Osteoblast (primary cell): ENCODE data around the gene PPP2R5D. TPM values are rescaled to one million over a fixed set of nuclear protein-coding genes. Genes with fewer than 3 reads are reported as not detected.

Source experiments
- DNase-seq: peaks from one replicate; pipeline ENCODE4 v3.0.0; 2011; ENCODE audit warnings: low spot score, mixed read lengths; ENCODE audit not compliant: insufficient read length; ENCODE audit errors: missing footprints
- H2AFZ ChIP-seq: 2 replicates; pipeline ENCODE4 v1.6.0; 2011; ENCODE audit warnings: mild to moderate bottlenecking, low read length
- H3K27ac ChIP-seq: 2 replicates; pipeline ENCODE4 v1.5.1; 2011; ENCODE audit warnings: mild to moderate bottlenecking, low read depth, low read length, moderate library complexity
- H3K27me3 ChIP-seq: 2 replicates; pipeline ENCODE4 v1.6.0; 2012; ENCODE audit warnings: mild to moderate bottlenecking, control low read depth, inconsistent platforms, low read length, moderate library complexity; ENCODE audit not compliant: insufficient read depth
- H3K36me3 ChIP-seq: 2 replicates; pipeline ENCODE4 v1.5.1; 2011; ENCODE audit warnings: mild to moderate bottlenecking, low read length, control low read depth, moderate library complexity; ENCODE audit not compliant: insufficient read depth
- H3K4me1 ChIP-seq: 2 replicates; pipeline ENCODE4 v1.5.1; 2011; ENCODE audit warnings: mild to moderate bottlenecking, low read length, control low read depth, moderate library complexity; ENCODE audit not compliant: insufficient read depth
- H3K4me2 ChIP-seq: 2 replicates; pipeline ENCODE4 v1.6.0; 2011; ENCODE audit warnings: mild to moderate bottlenecking, low read length; ENCODE audit not compliant: insufficient read depth
- H3K4me3 ChIP-seq: fragments of 200-600 bp; sonication (generic); 3 replicates; pipeline ENCODE4 v1.5.1; 2012; ENCODE audit warnings: mild to moderate bottlenecking, low read length, inconsistent platforms; ENCODE audit not compliant: insufficient read depth
- H3K79me2 ChIP-seq: 2 replicates; pipeline ENCODE4 v1.6.0; 2012; ENCODE audit warnings: mild to moderate bottlenecking, low read length, control low read depth, inconsistent platforms; ENCODE audit not compliant: insufficient read depth
- H3K9me3 ChIP-seq: 2 replicates; pipeline ENCODE4 v1.5.1; 2011; ENCODE audit warnings: low read depth, low read length, control low read depth
- H4K20me1 ChIP-seq: 2 replicates; pipeline ENCODE4 v1.6.0; 2012; ENCODE audit warnings: mild to moderate bottlenecking, low read length, control low read depth; ENCODE audit not compliant: insufficient read depth
- CTCF ChIP-seq: IDR thresholded peaks from 2 replicates; pipeline ENCODE4 v1.5.1; 2011; ENCODE audit warnings: mild to moderate bottlenecking, low read depth, low read length, moderate library complexity; ENCODE audit errors: extremely low read depth
- total RNA-seq: library from RNA; depleted of rRNA; stranded (reverse); fragments of >200 nt; gene quantifications from 2 replicates; pipeline ENCODE4 v1.2.3, GENCODE V29; 2012

PPP2R5D gene
- total RNA-seq, 1 donor: 30.8 TPM

DNA sequence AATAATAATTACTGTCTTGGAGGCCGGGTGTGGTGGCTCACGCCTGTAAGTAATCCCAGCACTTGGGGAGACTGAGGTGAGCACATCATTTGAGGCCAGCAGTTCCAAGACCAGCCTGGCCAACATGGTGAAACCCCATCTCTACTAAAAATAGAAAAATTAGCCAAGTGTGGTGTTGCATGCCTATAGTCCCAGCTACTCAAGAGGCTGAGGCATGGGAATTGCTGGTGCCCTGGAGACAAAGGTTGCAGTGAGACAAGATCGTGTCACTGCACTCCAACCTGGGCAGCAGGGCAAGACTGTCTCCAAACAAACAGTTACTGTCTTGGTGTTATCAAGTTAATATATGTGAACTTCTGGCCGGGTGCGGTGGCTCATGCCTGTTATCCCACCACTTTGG, 42.0 kb downstream of the PPP2R5D start:
- Histone ChIP-seq H3K27me3 (no peaks in the 10 kb centered on the region), H3K79me2 (peaks cover 36% of the 10 kb centered on the region), H3K4me1 (peaks cover 7% of the 10 kb centered on the region), H4K20me1 (peaks cover 20% of the 10 kb centered on the region), H3K9me3 (no peaks in the 10 kb centered on the region), H3K36me3 (peaks cover 58% of the 10 kb centered on the region), H3K4me2 (no peak overlapping the region), H3K4me3 (no peak overlapping the region), H2AFZ (no peak overlapping the region), H3K27ac (no peak overlapping the region)
- TF ChIP-seq CTCF: no peak
- no peak for DNase-seq

DNA sequence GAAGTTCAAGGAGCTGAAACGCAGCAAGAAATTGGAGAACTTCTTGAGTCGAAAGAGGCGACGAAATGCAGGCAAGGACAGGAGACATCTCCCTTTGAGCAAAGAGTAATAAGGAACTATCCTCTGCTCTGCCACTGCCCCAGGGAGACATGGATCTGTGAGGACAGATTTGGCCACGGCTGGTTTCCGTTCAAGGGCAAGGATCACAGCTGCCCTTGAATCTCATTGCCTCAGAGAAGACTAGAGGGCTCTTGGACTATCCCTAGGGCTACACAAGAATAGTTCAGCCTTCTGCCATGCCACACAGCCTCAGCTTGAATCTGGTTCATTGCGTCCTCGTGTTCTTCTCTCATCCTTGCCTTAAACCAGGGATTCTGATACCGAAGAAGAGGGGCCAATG, 44.8 kb downstream of the PPP2R5D start:
- H3K9me3 ChIP-seq: no peaks in the 10 kb centered on the region
- no peak for DNase-seq
- H3K4me2 ChIP-seq: no peak overlapping the region
- no peak overlapping the region for H3K4me3 ChIP-seq
- H3K36me3 ChIP-seq: peaks cover 73% of the 10 kb centered on the region
- H3K4me1 ChIP-seq: no peaks in the 10 kb centered on the region
- no peak overlapping the region for H3K27ac ChIP-seq
- H3K27me3 ChIP-seq: no peaks in the 10 kb centered on the region
- peaks cover 9% of the 10 kb centered on the region for H4K20me1 ChIP-seq
- H2AFZ ChIP-seq: no peak overlapping the region
- no peak for TF ChIP-seq CTCF
- H3K79me2 ChIP-seq: peaks cover 14% of the 10 kb centered on the region

GRCh38 chr6:43032326-43032725, 48.0 kb downstream of the PPP2R5D start:
- Histone ChIP-seq H3K27me3 (no peaks in the 10 kb centered on the region), H3K4me3 (no peak overlapping the region), H3K79me2 (peaks cover under 1% of the 10 kb centered on the region), H3K4me1 (no peaks in the 10 kb centered on the region), H3K9me3 (no peaks in the 10 kb centered on the region), H4K20me1 (peaks cover 2% of the 10 kb centered on the region), H3K4me2 (no peak overlapping the region), H3K36me3 (peaks cover 68% of the 10 kb centered on the region), H2AFZ (no peak overlapping the region), H3K27ac (no peak overlapping the region)
- no peak for DNase-seq
- no peak for TF ChIP-seq CTCF

- no peak overlapping the region for H2AFZ ChIP-seq
- H3K27me3 ChIP-seq: no peaks in the 10 kb centered on the region
- H3K27ac ChIP-seq: no peak overlapping the region
- DNase-seq: peak; percentile 39
- TF ChIP-seq CTCF: no peak
- H3K79me2 ChIP-seq: no peaks in the 10 kb centered on the region
- no peaks in the 10 kb centered on the region for H3K4me1 ChIP-seq
- no peak overlapping the region for H3K4me2 ChIP-seq
- no peaks in the 10 kb centered on the region for H3K9me3 ChIP-seq
- peaks cover 69% of the 10 kb centered on the region for H3K36me3 ChIP-seq
- H4K20me1 ChIP-seq: peaks cover 2% of the 10 kb centered on the region
- H3K4me3 ChIP-seq: no peak overlapping the region
These were observed 49.3 kb downstream of the PPP2R5D start for GRCh38 chr6:43033496-43034189.
